Omental fat pad (tissue), 4 donors: ENCODE measurements around the gene P4HA1. TPM values are rescaled to one million over a fixed set of nuclear protein-coding genes. Genes with fewer than 3 reads are reported as not detected.

Source experiments
- ATAC-seq: fragments of 150-250 bp; one replicate; pipeline ENCODE4 v1.9.1; 2016; ENCODE audit warnings: mild to moderate bottlenecking, moderate library complexity; ENCODE audit not compliant: low FRiP score
- DNase-seq: peaks from one replicate; pipeline ENCODE4 v3.0.0-alpha.2; 2019; ENCODE audit warnings: low spot score
- total RNA-seq, 4 donors: library from RNA; depleted of rRNA; stranded (reverse); fragments of >200 nt; gene quantifications; one replicate each; pipeline ENCODE4 v1.1.0, GENCODE V29; 2016
- TF ChIP-seq, protein P1 (sequence below), 3 donors: fragments of 450-650 bp; IDR thresholded peaks; one replicate each; pipeline ENCODE4 v1.5.1; 2016 to 2017; ENCODE audit warnings: antibody characterized with exemption in 3 of 3, mild to moderate bottlenecking in 3 of 3, moderate library complexity in 2 of 3

The P4HA1 gene
- total RNA-seq, 4 donors from 2014 or later, result 22.0 to 41.4 (median 37.8) TPM

DNA sequence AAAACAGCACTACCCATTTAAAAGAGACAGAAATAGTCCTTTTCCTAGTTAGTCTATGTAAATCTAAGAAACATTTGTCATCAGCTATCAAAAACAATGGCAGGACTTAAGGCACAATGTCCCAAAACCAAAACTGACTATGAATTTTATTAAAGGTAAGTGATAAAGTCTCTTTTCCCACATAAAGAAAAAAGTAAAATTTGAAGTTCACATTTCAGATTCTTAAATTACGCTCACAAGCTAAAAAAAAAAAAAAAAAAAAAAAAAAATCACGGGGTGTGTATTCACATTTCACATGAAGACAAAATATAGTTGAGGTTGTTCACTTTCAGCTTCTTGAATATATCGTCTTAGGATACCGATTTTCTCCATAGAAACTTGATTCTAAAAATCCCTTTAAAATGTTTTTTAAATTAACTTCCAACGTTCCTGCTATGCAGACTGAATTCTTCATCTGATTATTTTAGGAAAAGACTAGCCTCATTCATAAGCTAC lies 1.6 kb downstream of the P4HA1 start:
- TF ChIP-seq, protein P1, sequence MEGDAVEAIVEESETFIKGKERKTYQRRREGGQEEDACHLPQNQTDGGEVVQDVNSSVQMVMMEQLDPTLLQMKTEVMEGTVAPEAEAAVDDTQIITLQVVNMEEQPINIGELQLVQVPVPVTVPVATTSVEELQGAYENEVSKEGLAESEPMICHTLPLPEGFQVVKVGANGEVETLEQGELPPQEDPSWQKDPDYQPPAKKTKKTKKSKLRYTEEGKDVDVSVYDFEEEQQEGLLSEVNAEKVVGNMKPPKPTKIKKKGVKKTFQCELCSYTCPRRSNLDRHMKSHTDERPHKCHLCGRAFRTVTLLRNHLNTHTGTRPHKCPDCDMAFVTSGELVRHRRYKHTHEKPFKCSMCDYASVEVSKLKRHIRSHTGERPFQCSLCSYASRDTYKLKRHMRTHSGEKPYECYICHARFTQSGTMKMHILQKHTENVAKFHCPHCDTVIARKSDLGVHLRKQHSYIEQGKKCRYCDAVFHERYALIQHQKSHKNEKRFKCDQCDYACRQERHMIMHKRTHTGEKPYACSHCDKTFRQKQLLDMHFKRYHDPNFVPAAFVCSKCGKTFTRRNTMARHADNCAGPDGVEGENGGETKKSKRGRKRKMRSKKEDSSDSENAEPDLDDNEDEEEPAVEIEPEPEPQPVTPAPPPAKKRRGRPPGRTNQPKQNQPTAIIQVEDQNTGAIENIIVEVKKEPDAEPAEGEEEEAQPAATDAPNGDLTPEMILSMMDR (IDR thresholded peaks at IDR 0.05), result no peak
- no peak for DNase-seq
- ATAC-seq, result no peak

DNA sequence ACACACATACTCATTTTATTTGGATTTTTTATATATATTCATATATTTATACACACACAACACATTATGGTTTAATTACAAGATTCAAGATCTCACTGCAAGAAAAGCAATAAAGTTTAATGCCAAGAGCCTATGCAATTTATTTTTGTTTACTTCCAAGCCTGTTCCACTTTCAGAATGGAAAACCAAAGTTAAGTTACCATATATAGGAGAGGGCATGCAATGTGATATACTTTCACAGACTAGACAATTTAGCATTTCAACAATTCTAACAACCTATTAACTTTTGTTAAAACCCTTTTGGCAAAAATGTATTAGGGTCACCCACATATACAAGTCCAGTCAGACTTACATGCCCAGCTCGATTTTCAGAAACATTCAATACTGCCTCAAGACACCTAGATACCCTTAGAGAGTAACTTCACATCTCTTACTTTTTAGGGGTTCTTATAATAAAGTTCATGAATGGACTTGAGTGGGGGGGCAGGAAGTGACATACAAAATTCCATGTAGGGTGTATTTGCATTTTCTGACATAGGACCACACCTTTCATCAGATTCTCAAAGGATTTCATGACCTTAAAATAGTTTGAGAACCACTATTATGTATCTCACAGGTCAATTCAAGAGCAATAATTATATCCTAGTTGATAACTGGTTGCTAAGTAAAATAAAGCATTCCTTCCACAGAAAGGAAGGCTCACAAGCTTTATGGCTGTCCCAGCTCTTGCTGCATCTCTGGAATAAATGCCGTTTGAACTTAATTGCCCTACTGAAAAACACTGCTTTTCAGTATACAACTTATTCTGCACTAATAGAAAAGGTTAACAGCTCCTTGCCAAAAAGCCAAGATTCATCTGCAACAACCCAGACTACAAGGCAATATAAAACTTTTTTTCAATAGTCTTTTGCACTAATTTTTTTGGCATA lies 2.5 kb downstream of the P4HA1 start:
- no peak for DNase-seq
- no peak for ATAC-seq
- TF ChIP-seq, protein P1 (IDR thresholded peaks at IDR 0.05), result no peak

DNA sequence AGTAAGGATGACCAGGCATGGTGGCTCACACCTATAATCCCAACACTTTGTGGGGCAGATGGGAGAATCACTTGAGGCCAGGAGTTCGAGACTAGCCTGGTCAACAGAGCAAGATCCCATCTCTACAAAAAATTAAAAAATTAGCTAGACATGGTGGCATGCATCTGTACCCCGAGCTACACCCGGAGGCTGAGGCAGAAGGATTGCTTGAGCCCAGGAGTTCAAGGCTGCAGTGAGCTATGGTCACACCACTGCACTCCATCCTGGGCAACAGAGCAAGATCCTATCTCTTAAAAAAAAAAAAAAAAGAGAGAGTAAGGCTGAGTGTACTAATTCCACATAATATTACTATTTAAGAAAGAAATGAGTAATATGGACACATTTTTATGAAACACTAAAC lies 3.8 kb downstream of the P4HA1 start:
- TF ChIP-seq, protein P1 (IDR thresholded peaks at IDR 0.05), result no peak
- DNase-seq (no peak), ATAC-seq (no peak)

DNA sequence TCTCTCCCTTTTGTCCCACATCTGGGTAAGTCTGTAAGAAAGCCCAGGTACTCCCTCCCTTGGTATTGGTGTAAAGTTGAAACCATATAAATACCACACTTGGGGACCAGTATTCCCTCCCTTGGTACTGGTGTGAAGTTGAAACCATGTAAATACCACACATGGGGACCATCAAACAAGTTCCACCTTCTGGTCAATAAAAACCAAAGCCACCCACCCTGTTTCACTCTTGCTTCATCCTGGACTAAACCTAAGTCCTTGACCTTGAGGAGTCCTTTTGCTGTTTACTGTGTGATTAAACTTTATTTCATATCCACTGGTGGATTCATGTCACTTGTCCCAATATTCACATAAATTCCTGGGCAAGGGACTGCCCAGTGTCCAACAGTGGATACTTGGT lies 8.4 kb downstream of the P4HA1 start:
- DNase-seq (no peak), ATAC-seq (no peak)
- TF ChIP-seq, protein P1 (IDR thresholded peaks at IDR 0.05), result no peak

DNA sequence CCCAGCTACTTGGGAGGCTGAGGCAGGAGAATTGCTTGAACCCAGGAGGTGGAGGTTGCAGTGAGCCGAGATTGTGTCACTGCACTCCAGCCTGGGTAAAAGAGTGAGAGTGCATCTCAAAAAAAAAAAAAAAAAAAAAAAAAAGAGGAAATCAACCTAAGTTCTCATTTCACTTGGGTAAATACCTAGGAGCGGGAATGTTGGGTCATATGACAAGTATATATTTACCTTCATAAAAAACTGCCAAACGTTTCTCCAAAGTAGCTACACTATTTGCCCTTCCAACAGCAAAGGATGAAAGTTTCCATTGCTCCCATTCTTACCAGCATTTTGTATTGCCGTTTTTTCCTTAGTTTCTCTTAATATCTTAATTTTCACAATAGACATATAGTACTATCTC lies 9.8 kb downstream of the P4HA1 start:
- no peak for DNase-seq
- ATAC-seq, result no peak
- TF ChIP-seq, protein P1 (IDR thresholded peaks at IDR 0.05), result no peak

DNA sequence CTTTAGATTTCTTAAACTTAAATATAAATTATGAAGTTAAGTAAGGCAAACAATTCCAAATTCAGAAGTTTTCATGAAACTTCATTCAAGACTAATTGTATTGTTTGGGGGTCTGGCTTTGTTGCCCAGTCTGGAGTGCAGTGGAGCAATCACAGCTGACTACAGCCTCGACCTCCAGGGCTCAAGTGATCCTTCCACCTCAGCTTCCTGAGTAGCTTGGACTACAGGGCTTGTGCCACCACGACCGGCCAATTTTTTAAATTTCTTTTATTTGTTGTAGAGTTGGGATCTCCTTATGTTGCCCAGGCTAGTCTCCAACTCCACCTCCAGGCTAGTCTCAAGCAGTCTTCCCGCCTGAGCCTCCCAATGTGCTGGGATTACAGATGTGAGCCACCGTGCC lies 12.5 kb downstream of the P4HA1 start:
- DNase-seq (no peak), ATAC-seq (no peak)
- TF ChIP-seq, protein P1 (IDR thresholded peaks at IDR 0.05), result no peak

DNA sequence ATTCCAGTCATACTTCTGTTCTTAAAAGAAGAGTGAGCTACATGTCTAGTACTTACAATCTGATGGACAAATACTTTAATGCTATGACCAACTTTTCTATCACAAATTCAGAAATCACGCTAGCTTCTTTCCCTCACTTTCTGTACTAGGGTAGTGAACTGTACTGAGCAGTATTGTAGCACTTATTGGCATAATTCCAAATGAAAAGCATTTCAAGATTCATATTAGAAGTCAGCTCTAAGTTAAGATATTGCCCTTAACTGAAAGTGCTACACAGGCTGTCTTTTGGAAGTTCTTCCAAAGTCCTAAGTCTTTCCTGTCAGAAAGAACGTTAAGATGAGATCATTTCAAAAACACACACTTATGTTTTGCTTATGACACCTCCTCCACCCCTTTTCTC lies 13.4 kb downstream of the P4HA1 start:
- TF ChIP-seq, protein P1 (IDR thresholded peaks at IDR 0.05), result no peak
- ATAC-seq (no peak), DNase-seq (no peak)
